Fibroblast of skin of scalp (primary cell): ENCODE measurements around the gene GNS. TPM values are rescaled to one million over a fixed set of nuclear protein-coding genes. Genes with fewer than 3 reads are reported as not detected.

Experiments
- DNase-seq: peaks from one replicate; pipeline ENCODE4 v3.0.0-alpha.2; 2013
- polyA plus RNA-seq, 2 experiments: library from polyadenylated mRNA; unstranded; fragments of 120-200 nt; gene quantifications; one replicate each; pipeline ENCODE4 v1.2.1, GENCODE V29; 2013; ENCODE audit not compliant: insufficient read length in 2 of 2

GNS gene
- polyA plus RNA-seq (2013, experiment 1 of 2; ENCODE audit: insufficient read length): 76.6 TPM
- polyA plus RNA-seq (2013, experiment 2 of 2; ENCODE audit: insufficient read length): 78.0 TPM

GRCh38 chr12:64759035-64759894 lies at the start of gene GNS:
Gene GNS, minus strand, starts transcription at chr12:64759406. Its CDS starts 130 bp downstream, at chr12:64759276.
- DNase-seq: peak; percentile 94

GRCh38 chr12:64808110-64808509 lies 48.9 kb upstream of the GNS start:
- DNase-seq: no peak

- peak; percentile 49 for DNase-seq
These were observed 47.6 kb upstream of the GNS start for GRCh38 chr12:64806593-64807460.

GRCh38 chr12:64806173-64806572 lies 47.0 kb upstream of the GNS start:
- DNase-seq: no peak

- peak; percentile 32 for DNase-seq
These were observed 43.1 kb upstream of the GNS start for GRCh38 chr12:64802180-64802775.

GRCh38 chr12:64801381-64801780 lies 42.2 kb upstream of the GNS start:
- DNase-seq: peak; percentile 11

GRCh38 chr12:64800640-64801039 lies 41.4 kb upstream of the GNS start:
- no peak for DNase-seq

GRCh38 chr12:64798165-64798564 lies 39.0 kb upstream of the GNS start:
- DNase-seq: no peak

GRCh38 chr12:64797156-64797555 lies 38.0 kb upstream of the GNS start:
- DNase-seq: no peak

- DNase-seq: peak; percentile 88
These were observed 37.1 kb upstream of the GNS start for GRCh38 chr12:64796205-64796845.

- no peak for DNase-seq
These were observed 35.1 kb upstream of the GNS start for GRCh38 chr12:64794305-64794704.

- DNase-seq: no peak
These were observed 34.4 kb upstream of the GNS start for GRCh38 chr12:64793610-64794009.

GRCh38 chr12:64792128-64792527 lies 32.9 kb upstream of the GNS start:
- DNase-seq: no peak

- peak; percentile 69 for DNase-seq
These were observed 31.8 kb upstream of the GNS start for GRCh38 chr12:64791036-64791435.

GRCh38 chr12:64790166-64790565 lies 31.0 kb upstream of the GNS start:
- DNase-seq: no peak

GRCh38 chr12:64785838-64786237 lies 26.6 kb upstream of the GNS start:
- DNase-seq: no peak

GRCh38 chr12:64782191-64782876 lies 23.1 kb upstream of the GNS start:
- DNase-seq: no peak

- DNase-seq: no peak
These were observed 22.3 kb upstream of the GNS start for GRCh38 chr12:64781280-64782190.

GRCh38 chr12:64780531-64781279 lies 21.5 kb upstream of the GNS start:
- DNase-seq: peak; percentile 15

- DNase-seq: no peak
These were observed 20.9 kb upstream of the GNS start for GRCh38 chr12:64780132-64780530.
